Heart right ventricle (tissue), 16 donors: ENCODE data around the gene SSR1. TPM values are rescaled to one million over a fixed set of nuclear protein-coding genes. Genes with fewer than 3 reads are reported as not detected.
"Not testable (repeated sequence)": the region's sequence is repeated elsewhere in the genome, so short reads cannot be mapped to it uniquely, and the experiment has no call there.

Experiments
- ATAC-seq, 8 donors: fragments of 200-7000 bp; cut with Tn5 transposase; one replicate each; pipeline ENCODE4 v1.9.1; 2020; ENCODE audit warnings: mild to moderate bottlenecking in 8 of 8, moderate library complexity in 8 of 8, moderate number of reproducible peaks in 1 of 8
- DNase-seq, 2 donors: peaks; one replicate each; pipeline ENCODE4 v3.0.0-alpha.2; 2020
- H3K27ac ChIP-seq, 10 donors: fragments of 200-600 bp; sonication (generic) in 2 of 10; one replicate each; pipeline versions ENCODE4 v1.5.0 to v1.8.0; 2020 to 2022; ENCODE audit warnings: mild to moderate bottlenecking in 3 of 10
- H3K27me3 ChIP-seq, 7 donors: fragments of 200-600 bp; one replicate each; pipeline ENCODE4 v1.8.0; 2021 to 2022; ENCODE audit warnings: mild to moderate bottlenecking in 2 of 7
- H3K36me3 ChIP-seq, 9 donors: fragments of 200-600 bp; sonication (generic) in 1 of 9; one replicate each; pipeline versions ENCODE4 v1.5.0 to v1.8.0; 2020 to 2022; ENCODE audit warnings: mild to moderate bottlenecking in 2 of 9
- H3K4me1 ChIP-seq, 9 donors: fragments of 200-600 bp; sonication (generic) in 1 of 9; one replicate each; pipeline versions ENCODE4 v1.5.0 to v1.8.0; 2020 to 2022; ENCODE audit warnings: mild to moderate bottlenecking in 4 of 9
- H3K4me3 ChIP-seq, 10 donors: fragments of 200-600 bp; sonication (generic) in 2 of 10; one replicate each; pipeline versions ENCODE4 v1.5.0 to v1.8.0; 2020 to 2022; ENCODE audit warnings: mild to moderate bottlenecking in 7 of 10, moderate library complexity in 2 of 10
- H3K9me3 ChIP-seq, 11 donors: fragments of 200-600 bp in 10 of 11; sonication (generic) in 2 of 11; one replicate each; pipeline versions ENCODE4 v1.5.0 to v1.8.0; 2013 to 2022; ENCODE audit warnings: mild to moderate bottlenecking in 2 of 11, control low read depth in 1 of 11, moderate library complexity in 1 of 11
- CTCF ChIP-seq, 9 donors: fragments of 200-600 bp; sonication (generic) in 2 of 9; IDR thresholded peaks; one replicate each; pipeline versions ENCODE4 v1.5.0 to v1.8.0; 2021 to 2022; ENCODE audit warnings: antibody characterized with exemption in 9 of 9, mild to moderate bottlenecking in 5 of 9, moderate library complexity in 1 of 9
- WGBS, 2 donors: extraction: QIAGEN DNeasy Blood & Tissue Kit; methylation state at CpG; one replicate each; pipeline ENCODE4 v1.1.7; 2013; ENCODE audit warnings: inconsistent platforms in 1 of 2; 5-methylcytosine and 5-hydroxymethylcytosine counted together
- intact Hi-C, 10 donors: fragments of 100-400 bp; cut with DNase I; formaldehyde crosslinking; loops; one replicate each; pipeline versions ENCODE4 v1.11.1 to v1.14.2; 2022
- polyA plus RNA-seq, 2 donors: library from polyadenylated mRNA; stranded (reverse); fragments of 200-250 nt; gene quantifications; one replicate each; pipeline ENCODE4 v1.2.3, GENCODE V29; 2013
- total RNA-seq, 10 donors: library from RNA; stranded (reverse); fragmentation: NEBNext Ultra II Directional in 3 of 10; extraction: Animal tissue kit (Norgen Biotek cat#: 25700) in 3 of 10; gene quantifications; one replicate each; pipeline versions ENCODE4 v1.2.1 to v1.2.4, GENCODE V29; 2021 to 2023
- donor health status: Arrhythmogenic right ventricular cardiomyopathy.
- donor health status: ischemic (EF 13 %, LVEDD 7.1; RV severe dilation, severe dysfunction).
- donor health status: healthy with polysubstance abuse.
- donor health status: DM: no; HTN: yes; CAD: no.
- donor health status: DM: no; HTN: no; CAD: no.
- donor health status: ischemic (EF 25% LVEDD 6.9; RV normal size, moderate dysfunction).
- donor health status: ischemic (EF 25% LVEDD 5.7; RV mildly dilated, moderate dysfunction).
- donor health status: healthy.
- donor health status: DM: yes; HTN: yes; CAD: no.
- donor health status: Ischemic cardiomyopathy.
- donor health status: ischemic (EF 35%, LVEDD 5.7; RV mildly dilated, moderate dysfunction).
- donor health status: nonischemic (EF 11% LVEDD 7.7; RV severe dilation, severe dysfunction).
- donor health status: DM: yes; HTN: yes; CAD: no.
- donor health status: PGD.
- donor health status: ischemic (EF 29% LVEDD 5.4; RV normal size, mild dysfunction).
- donor health status: nonischemic (EF 23%, LVEDD 6.1; RV moderate dilation, normal function).

The SSR1 gene
- total and polyA plus RNA-seq, 12 donors: 8.3 to 80.5 (median 60.8) TPM

GRCh38 chr6:7343546-7344475 is 30.8 kb upstream of the SSR1 start:
- Histone ChIP-seq H3K27ac (no peak overlapping the region), H3K36me3 (no peaks in the 10 kb centered on the region), H3K9me3 (no peaks in the 10 kb centered on the region), H3K4me3 (peak overlapping the region in 1 of 10 donors; percentile 30), H3K4me1 (peaks cover 0 to 8% (median 0%) of the 10 kb centered on the region in 9 donors), H3K27me3 (peaks cover 0 to 13% (median 0%) of the 10 kb centered on the region in 7 donors)
- intact Hi-C loops: no loop called here
- ATAC-seq (no peak), DNase-seq (no peak)
- TF ChIP-seq CTCF (IDR thresholded peaks at IDR 0.05): no peak
- WGBS, 2 donors: 79 to 82% methylated on average over 29 of the region's 29 CpGs

DNA sequence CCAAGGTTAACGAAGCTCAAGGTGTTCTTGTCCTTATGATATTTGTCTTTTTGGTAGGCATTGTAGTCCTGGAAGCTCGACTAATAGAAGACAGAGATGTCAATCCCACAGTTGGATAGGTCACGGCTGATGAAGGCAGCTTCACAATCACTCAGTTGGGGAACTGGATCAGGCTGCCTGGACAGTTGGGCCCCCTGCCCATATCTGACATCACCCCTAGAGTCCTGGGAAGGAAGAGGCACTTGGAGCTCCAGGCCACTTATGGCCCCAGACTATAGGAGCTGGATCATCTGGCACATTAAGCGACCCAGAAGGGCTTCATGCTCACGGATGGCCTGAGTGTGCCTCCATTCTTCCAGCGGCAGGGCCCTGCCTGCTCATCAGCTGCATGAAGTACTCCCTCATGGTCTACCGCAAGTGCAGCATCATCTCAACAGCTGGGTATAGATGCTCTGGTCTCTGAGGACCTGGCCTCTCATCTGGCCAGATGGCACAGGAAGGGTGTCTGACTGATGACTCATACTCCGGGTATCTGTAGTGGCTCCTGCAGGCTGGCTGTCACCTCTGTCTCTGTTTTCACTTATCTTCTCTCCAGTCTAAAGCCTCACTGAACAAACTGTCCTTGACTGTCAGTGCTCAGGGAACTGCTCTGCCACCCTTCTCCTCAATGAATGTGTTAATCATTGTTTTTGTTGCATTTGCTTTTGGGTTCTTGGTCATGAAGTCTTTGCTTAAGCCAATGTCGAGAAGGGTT is 29.2 kb upstream of the SSR1 start:
- no peak for DNase-seq
- ATAC-seq: peak in 4 of 8 donors; percentile 81 to 89 (median 84)
- peaks cover 0 to 8% (median 0%) of the 10 kb centered on the region in 9 donors for H3K4me1 ChIP-seq

GRCh38 chr6:7341271-7341670 is 28.3 kb upstream of the SSR1 start:
- DNase-seq: no peak
- intact Hi-C loops: no loop called here
- Histone ChIP-seq H3K4me1 (peaks cover 0 to 8% (median 0%) of the 10 kb centered on the region in 9 donors), H3K4me3 (no peak overlapping the region), H3K27me3 (peaks cover 0 to 13% (median 0%) of the 10 kb centered on the region in 7 donors), H3K27ac (no peak overlapping the region), H3K9me3 (no peaks in the 10 kb centered on the region), H3K36me3 (no peaks in the 10 kb centered on the region)
- TF ChIP-seq CTCF (IDR thresholded peaks at IDR 0.05): no peak
- 88 to 93% methylated on average over 3 of the region's 3 CpGs for WGBS, 2 donors
- no peak for ATAC-seq

More for the DNA sequence above, 29.2 kb upstream of the SSR1 start:
- Histone ChIP-seq H3K36me3 (no peaks in the 10 kb centered on the region), H3K27ac (no peak overlapping the region), H3K9me3 (no peaks in the 10 kb centered on the region), H3K27me3 (peaks cover 0 to 13% (median 0%) of the 10 kb centered on the region in 7 donors), H3K4me3 (no peak overlapping the region)
- no peak for TF ChIP-seq CTCF (IDR thresholded peaks at IDR 0.05)
- intact Hi-C loops: no loop called here
- WGBS, 2 donors: 72 to 75% methylated on average over 9 of the region's 9 CpGs

DNA sequence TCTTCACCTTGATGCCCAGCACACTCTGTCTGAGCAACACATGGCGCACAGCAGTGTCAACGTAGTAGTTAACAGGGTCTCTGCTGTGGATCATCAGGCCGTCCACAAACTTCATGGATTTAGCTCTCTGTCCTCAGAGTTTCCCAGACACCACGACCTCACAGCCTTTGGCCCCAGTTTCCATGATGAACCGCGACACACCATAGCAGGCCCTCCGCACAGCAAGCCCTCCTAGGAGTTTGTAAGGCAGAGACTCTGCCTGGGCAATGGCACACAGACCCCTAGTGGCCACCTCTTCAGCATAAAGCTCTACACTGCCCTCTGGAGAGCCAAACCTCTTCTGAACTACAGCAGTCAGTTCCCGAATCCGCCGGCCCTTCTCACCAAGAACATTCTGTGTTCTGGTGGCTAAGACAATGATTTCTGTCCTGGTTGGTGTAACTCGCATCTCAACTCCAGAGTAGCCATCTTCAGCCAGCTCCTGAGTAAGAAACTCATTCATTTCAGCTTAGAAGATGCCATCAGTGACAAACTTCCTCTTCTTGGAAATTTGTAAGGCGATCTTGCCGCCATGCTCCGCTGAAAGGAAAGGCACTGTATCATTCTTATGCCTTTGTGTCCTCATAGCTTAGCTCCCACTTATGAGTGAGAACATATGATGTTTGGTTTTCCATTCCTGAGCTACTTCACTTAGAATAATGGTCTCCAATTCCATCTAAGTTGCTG is 26.2 kb upstream of the SSR1 start:
- H3K27ac ChIP-seq, H3K36me3 ChIP-seq, H3K9me3 ChIP-seq, DNase-seq, intact Hi-C loops, H3K4me1 ChIP-seq, H3K4me3 ChIP-seq: not testable (repeated sequence)
- peaks cover 0 to 13% (median 0%) of the 10 kb centered on the region in 7 donors for H3K27me3 ChIP-seq
- ATAC-seq: peak in 1 of 8 donors; percentile 52
- WGBS, 2 donors: 72 to 73% methylated on average over 14 of the region's 14 CpGs
- peak in 5 of 9 donors; percentile 17 to 54 (median 36) for TF ChIP-seq CTCF (IDR thresholded peaks at IDR 0.05)
